Superior temporal gyrus (tissue), 1 donor: Measurements from ENCODE around the gene PSMB11.

Experiments
- DNase-seq: peaks from one replicate; pipeline ENCODE4 v3.0.0-alpha.2; 2016; ENCODE audit errors: extremely low spot score

PSMB11 gene

GRCh38 chr14:23015618-23016017 is 26.4 kb upstream of the PSMB11 start:
- no peak for DNase-seq

DNA sequence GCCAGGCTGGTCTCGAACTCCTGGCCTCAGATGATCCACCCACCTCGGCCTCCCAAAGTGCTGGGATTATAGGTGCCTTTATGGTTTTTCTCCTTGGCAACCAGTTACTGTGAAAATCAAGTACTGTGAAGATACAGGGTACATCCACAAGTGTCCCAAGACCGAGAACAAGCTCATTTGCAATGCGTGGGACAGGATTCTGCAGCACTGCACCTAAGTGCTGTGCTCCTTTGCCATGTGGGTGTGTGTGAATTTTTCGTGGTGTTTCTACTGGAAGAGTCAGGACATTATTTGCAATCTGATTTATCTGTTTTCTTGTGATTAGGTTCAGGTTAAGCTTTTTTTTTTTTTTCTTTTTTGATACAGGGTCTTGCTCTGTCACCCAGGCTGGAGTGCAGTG is 24.9 kb upstream of the PSMB11 start:
- DNase-seq, result no peak

- DNase-seq, result no peak
These were observed 23.9 kb upstream of the PSMB11 start for GRCh38 chr14:23018107-23018506.

DNA sequence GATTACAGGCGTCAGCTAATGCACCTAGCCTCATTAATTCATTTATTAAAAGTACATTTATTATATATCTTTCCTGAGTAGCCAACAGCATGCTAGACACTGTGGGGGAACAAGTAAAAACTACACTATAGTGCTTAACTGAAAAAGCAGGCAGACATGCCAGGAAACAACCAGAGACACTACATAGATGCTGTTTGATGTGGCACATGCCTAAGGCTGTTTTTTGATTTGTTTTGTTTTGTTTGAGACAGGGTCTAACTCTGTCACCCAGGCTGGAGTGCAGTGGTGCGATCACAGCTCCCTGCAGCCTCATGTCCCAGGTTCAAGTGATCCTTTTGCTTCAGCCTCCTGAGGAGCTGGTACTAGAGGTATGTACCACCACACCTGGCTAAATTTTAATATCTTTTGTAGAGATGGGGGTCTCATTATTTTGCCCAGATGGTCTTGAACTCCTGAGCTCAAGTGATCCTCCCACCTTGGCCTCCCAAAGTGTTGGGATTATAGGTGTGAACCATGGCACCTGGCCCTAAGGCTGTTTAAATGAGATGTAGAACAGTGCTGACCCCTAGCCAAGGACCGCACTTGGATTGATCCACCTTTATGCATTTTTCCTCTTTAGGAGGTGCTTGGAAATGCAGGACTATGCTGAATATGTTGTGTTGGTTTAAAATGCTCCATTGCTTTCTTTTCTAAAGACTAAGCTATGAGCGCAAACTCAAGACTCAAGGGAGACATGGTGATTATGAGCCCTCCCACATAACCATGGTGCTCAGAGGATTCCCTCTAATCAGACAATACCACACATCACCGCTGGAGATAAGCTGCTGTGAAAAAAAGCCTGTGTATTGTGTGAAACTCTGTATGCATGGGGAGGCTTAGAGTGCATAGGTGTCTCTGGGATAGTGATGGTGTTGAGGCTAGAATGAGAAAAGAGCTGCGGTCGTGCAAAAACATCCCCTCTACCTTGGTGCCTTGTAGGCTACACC is 21.6 kb upstream of the PSMB11 start:
- no peak for DNase-seq

- no peak for DNase-seq
These were observed 20.6 kb upstream of the PSMB11 start for GRCh38 chr14:23021434-23021833.

- no peak for DNase-seq
These were observed 20.0 kb upstream of the PSMB11 start for GRCh38 chr14:23021889-23022442.

GRCh38 chr14:23023022-23023794 is 18.8 kb upstream of the PSMB11 start:
- no peak for DNase-seq

- no peak for DNase-seq
These were observed 18.2 kb upstream of the PSMB11 start for GRCh38 chr14:23023795-23024152.

DNA sequence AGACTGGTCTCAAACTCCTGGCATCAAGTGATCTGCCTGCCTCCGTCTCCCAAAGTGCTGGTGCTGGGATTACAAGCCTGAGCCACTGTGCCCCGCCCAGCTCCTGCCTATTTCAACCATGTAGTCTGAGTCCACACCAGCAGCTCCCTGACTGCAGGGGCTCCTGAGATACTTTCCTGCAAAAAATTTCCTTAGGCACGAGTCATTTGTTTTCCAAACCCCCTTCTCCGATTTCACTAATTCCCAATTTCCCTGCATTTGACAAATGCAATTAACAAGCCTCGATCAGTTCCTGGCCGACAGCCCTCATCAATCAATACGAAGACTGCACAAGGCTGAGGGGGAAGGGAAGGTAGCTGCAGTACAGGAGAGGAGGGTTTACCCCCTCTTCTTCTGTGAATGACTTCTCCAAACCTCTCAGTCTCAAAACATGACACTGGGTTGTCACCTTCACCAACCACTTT is 17.4 kb upstream of the PSMB11 start:
- DNase-seq, result no peak

DNA sequence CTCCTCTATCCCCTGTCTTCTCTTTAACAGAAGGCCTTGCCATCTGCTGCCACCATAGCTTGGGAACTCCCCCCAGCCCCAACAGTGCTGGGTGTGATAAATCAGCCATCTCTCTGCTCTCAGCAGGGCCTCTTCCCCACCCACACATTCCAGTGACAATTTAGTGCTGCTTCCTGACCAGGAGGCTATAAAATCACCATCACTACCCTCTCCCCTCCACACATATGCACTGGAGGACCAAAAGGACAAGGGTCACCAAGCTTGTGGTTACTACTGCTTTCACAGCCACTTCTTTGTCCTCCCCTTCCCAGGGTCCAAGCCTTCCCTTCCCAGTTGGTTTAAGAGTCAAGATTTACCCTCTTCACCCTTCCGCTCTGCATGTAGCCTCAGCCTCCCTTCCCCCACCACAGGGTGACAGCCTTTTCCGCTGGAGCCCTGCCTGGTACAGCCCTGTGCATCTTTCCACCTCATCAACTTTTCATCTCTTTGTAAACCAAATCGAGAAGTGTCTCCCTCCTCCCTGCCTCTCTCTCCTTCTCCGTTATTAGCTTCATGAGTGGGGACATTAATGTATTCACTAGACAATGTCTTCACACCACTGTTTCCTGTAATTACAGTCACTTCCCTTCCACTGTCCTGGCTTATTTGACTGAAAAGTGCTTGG is 16.7 kb upstream of the PSMB11 start:
- no peak for DNase-seq

- DNase-seq, result no peak
These were observed 13.2 kb upstream of the PSMB11 start for GRCh38 chr14:23028799-23029198.

DNA sequence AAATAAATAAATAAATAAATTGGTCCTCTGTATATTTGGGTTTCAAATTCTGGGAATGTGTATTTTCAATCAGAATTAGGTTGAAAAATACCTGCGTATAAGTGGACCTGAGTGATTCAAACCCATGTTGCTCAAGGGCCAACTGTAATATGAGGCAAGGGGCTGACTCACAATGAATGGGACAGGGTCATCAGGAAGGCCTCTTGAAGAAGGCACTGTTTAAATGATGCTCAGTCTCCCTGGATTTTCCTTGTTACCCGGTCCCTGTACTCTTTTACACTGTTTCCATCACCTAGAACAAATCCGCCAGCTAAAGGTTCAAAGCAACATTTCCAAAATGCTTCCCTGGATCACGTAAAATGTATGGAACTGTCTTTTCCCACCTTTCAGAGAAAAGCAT is 11.1 kb upstream of the PSMB11 start:
- no peak for DNase-seq

DNA sequence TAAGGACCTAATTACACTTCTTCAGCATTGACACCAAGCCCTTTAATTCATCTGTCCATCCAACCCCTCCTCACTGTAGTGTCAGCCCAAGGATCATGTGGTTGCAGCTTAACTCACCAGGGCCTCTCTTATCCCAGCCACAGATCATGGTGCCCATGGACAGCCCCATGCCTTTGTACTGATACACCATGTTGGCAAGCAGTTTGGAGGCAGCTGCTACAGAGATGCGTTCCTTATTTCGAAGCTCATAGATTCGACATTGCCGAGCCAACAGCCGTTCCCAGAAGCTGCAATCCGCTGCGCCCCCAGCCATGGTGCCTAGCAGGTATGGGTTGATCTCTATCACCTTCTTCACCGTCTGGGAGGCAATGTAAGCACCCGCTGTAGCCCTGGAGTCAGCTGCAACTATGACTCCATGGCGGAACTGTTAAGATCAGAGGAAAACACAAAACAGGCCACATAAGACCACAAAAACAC is 8.7 kb upstream of the PSMB11 start:
- no peak for DNase-seq

- no peak for DNase-seq
These were observed 8.1 kb upstream of the PSMB11 start for GRCh38 chr14:23033801-23034497.

GRCh38 chr14:23034498-23035302 is 7.3 kb upstream of the PSMB11 start, which contains the start of gene PSMB5:
Gene PSMB5 (minus strand): TSS chr14:23034900. CDS start chr14:23034881, 19 bp downstream.
- DNase-seq, result peak; percentile 98

GRCh38 chr14:23035303-23036144 is 6.5 kb upstream of the PSMB11 start:
- DNase-seq, result no peak

DNA sequence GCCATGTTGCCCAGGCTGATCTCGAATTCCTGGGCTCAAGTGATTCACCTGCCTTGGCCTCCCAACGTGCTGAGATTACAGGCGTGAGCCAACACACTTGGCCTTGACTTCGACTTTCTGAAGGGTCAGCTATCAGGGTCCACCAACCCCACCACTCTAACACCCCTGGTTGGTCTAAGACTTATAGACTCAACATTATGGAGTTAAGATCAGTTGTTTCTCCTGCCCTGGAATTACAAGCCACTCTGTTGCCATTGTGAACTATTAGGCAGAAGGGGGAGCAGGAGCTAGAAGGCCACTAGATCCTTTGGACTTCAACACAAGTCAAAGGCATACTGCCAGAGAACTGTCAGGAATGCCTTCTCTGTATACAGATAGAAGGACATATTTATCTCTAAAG is 1.9 kb upstream of the PSMB11 start:
- no peak for DNase-seq

DNA sequence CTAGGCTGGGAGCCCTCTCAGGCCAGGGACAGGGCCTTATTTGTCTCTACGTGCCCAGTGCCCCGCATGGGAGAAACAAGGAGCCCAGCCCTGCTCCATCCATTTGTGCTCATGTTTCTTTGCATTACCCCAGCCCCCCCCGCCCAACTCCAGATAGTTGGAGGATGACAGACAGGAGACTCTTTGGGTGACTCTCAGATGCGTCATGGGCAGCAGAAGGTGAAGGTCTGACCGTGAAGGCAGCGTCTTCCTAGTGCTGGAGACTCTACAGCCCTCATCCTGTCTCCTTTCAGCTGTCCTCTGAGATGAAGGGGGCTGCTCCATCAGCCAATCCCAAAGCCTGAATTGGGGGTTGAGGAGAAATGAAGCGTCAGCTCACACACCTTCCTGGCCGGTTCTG is 283 bp upstream of the PSMB11 start:
- no peak for DNase-seq

- no peak for DNase-seq
These were observed 1.1 kb downstream of the PSMB11 start for GRCh38 chr14:23043145-23043544.
